Progenitor cell of endocrine pancreas (in vitro differentiated cells): Measurements from ENCODE around the gene CEACAM20. TPM values are rescaled to one million over a fixed set of nuclear protein-coding genes. Genes with fewer than 3 reads are reported as not detected.
"Not testable (repeated sequence)": the region's sequence is repeated elsewhere in the genome, so short reads cannot be mapped to it uniquely, and the experiment has no call there.

ENCODE experiments used
- DNase-seq: peaks from one replicate; pipeline ENCODE4 v3.0.0; 2021; ENCODE audit warnings: low spot score; ENCODE audit not compliant: unreplicated experiment
- H3K27ac Mint-ChIP-seq: 2 replicates; pipeline ENCODE4 v1.8.0; 2021; ENCODE audit warnings: mild to moderate bottlenecking, moderate library complexity, mixed read lengths
- H3K27me3 Mint-ChIP-seq: 2 replicates; pipeline ENCODE4 v1.8.0; 2021; ENCODE audit warnings: mixed read lengths
- H3K36me3 Mint-ChIP-seq: 2 replicates; pipeline ENCODE4 v1.8.0; 2022; ENCODE audit warnings: mixed read lengths; ENCODE audit not compliant: insufficient read depth
- H3K4me1 Mint-ChIP-seq: 2 replicates; pipeline ENCODE4 v1.8.0; 2021; ENCODE audit warnings: low read depth, mixed read lengths
- H3K4me3 Mint-ChIP-seq: 2 replicates; pipeline ENCODE4 v1.8.0; 2021; ENCODE audit warnings: low read depth, mild to moderate bottlenecking, moderate library complexity, mixed read lengths
- H3K9me3 Mint-ChIP-seq: 2 replicates; pipeline ENCODE4 v1.8.0; 2021; ENCODE audit warnings: low read depth, mixed read lengths
- CTCF ChIP-seq: fragments of 200-600 bp; sonication (generic); IDR thresholded peaks from one replicate; pipeline ENCODE4 v1.5.0; 2021; ENCODE audit warnings: antibody characterized with exemption, mild to moderate bottlenecking; ENCODE audit not compliant: unreplicated experiment
- total RNA-seq: library from RNA; stranded (reverse); gene quantifications from 2 replicates; pipeline ENCODE4 v1.2.1, GENCODE V29; 2021

The CEACAM20 gene
- total RNA-seq, 1 donor from 2014 or later: not detected

GRCh38 chr19:44499962-44500949, 29.2 kb downstream of the CEACAM20 start, which contains the start of gene ZNF180:
Gene ZNF180 (minus strand): TSS chr19:44500522. CDS start chr19:44497334, 3,188 bp downstream.
- Mint-ChIP-seq H3K36me3 (peaks cover 43% of the 10 kb centered on the region), H3K4me3 (peak within 1 kb of the TSS; percentile 95), H3K4me1 (peaks cover 15% of the 10 kb centered on the region), H3K9me3 (peaks cover 24% of the 10 kb centered on the region), H3K27me3 (peaks cover 22% of the 10 kb centered on the region), H3K27ac (peak within 1 kb of the TSS; percentile 96)
- TF ChIP-seq CTCF: peak; percentile 61
- peak; percentile 97 for DNase-seq

GRCh38 chr19:44499559-44499958, 29.9 kb downstream of the CEACAM20 start:
- H3K27me3 Mint-ChIP-seq: peaks cover 16% of the 10 kb centered on the region
- peak overlapping the region; percentile 95 for H3K4me3 Mint-ChIP-seq

GRCh38 chr19:44498988-44499387, 30.5 kb downstream of the CEACAM20 start:
- peaks cover 11% of the 10 kb centered on the region for H3K27me3 Mint-ChIP-seq
- peak overlapping the region; percentile 95 for H3K4me3 Mint-ChIP-seq
- TF ChIP-seq CTCF: no peak
- H3K36me3 Mint-ChIP-seq: peaks cover 56% of the 10 kb centered on the region
- H3K9me3 Mint-ChIP-seq: peaks cover 32% of the 10 kb centered on the region
- H3K27ac Mint-ChIP-seq: no peak overlapping the region
- DNase-seq: no peak
- peaks cover 15% of the 10 kb centered on the region for H3K4me1 Mint-ChIP-seq

More at GRCh38 chr19:44499559-44499958, 29.9 kb downstream of the CEACAM20 start:
- Mint-ChIP-seq H3K27ac (peak overlapping the region; percentile 96), H3K9me3 (peaks cover 29% of the 10 kb centered on the region), H3K36me3 (peaks cover 50% of the 10 kb centered on the region), H3K4me1 (peaks cover 15% of the 10 kb centered on the region)
- no peak for DNase-seq
- no peak for TF ChIP-seq CTCF

GRCh38 chr19:44496711-44497110, 32.8 kb downstream of the CEACAM20 start:
- no peak overlapping the region for H3K4me3 Mint-ChIP-seq
- peaks cover 15% of the 10 kb centered on the region for H3K4me1 Mint-ChIP-seq
- H3K27me3 Mint-ChIP-seq: no peaks in the 10 kb centered on the region
- H3K36me3 Mint-ChIP-seq: peaks cover 79% of the 10 kb centered on the region
- H3K9me3 Mint-ChIP-seq: peaks cover 51% of the 10 kb centered on the region
- no peak overlapping the region for H3K27ac Mint-ChIP-seq
- DNase-seq: no peak
- no peak for TF ChIP-seq CTCF

GRCh38 chr19:44476559-44477408, 52.7 kb downstream of the CEACAM20 start:
- Mint-ChIP-seq H3K4me1 (no peaks in the 10 kb centered on the region), H3K27ac (peak overlapping the region; percentile 87)
- DNase-seq: no peak

GRCh38 chr19:44468730-44469129, 60.7 kb downstream of the CEACAM20 start:
- H3K36me3 Mint-ChIP-seq: peaks cover 17% of the 10 kb centered on the region
- H3K4me3 Mint-ChIP-seq, H3K27me3 Mint-ChIP-seq, H3K4me1 Mint-ChIP-seq, DNase-seq, H3K27ac Mint-ChIP-seq: not testable (repeated sequence)
- peaks cover 66% of the 10 kb centered on the region for H3K9me3 Mint-ChIP-seq

More at GRCh38 chr19:44476559-44477408, 52.7 kb downstream of the CEACAM20 start:
- Mint-ChIP-seq H3K36me3 (peaks cover 90% of the 10 kb centered on the region), H3K4me3 (no peak overlapping the region), H3K27me3 (no peaks in the 10 kb centered on the region), H3K9me3 (peaks cover 75% of the 10 kb centered on the region)
- no peak for TF ChIP-seq CTCF

- not testable (repeated sequence) for H3K27me3 Mint-ChIP-seq, H3K27ac Mint-ChIP-seq, H3K4me3 Mint-ChIP-seq, H3K36me3 Mint-ChIP-seq, H3K4me1 Mint-ChIP-seq, DNase-seq
- H3K9me3 Mint-ChIP-seq: peaks cover 49% of the 10 kb centered on the region
These were observed 66.7 kb downstream of the CEACAM20 start for GRCh38 chr19:44462600-44463286.
